AG09309 (cell line): ENCODE results near the gene C1QTNF9B.

Experiments used
- DNase-seq: peaks from one replicate; pipeline ENCODE4 v3.0.0-alpha.2; 2010; ENCODE audit warnings: low read depth
- H3K4me3 ChIP-seq: 2 replicates; pipeline ENCODE4 v1.5.1; 2011; ENCODE audit warnings: mild to moderate bottlenecking, low read depth, low read length, moderate library complexity; ENCODE audit not compliant: control insufficient read depth
- CTCF ChIP-seq: IDR thresholded peaks from 2 replicates; pipeline ENCODE4 v1.5.1; 2011; ENCODE audit warnings: mild to moderate bottlenecking, low read depth, low read length, inconsistent platforms; ENCODE audit not compliant: insufficient read depth, control insufficient read depth; ENCODE audit errors: missing control alignments

C1QTNF9B gene

GRCh38 chr13:23848019-23848418 lies 49.3 kb downstream of the C1QTNF9B start:
- DNase-seq, result no peak
- no peak for TF ChIP-seq CTCF

GRCh38 chr13:23847497-23847896 lies 49.8 kb downstream of the C1QTNF9B start:
- TF ChIP-seq CTCF, result no peak
- no peak for DNase-seq
- no peak overlapping the region for H3K4me3 ChIP-seq

More at GRCh38 chr13:23848019-23848418, 49.3 kb downstream of the C1QTNF9B start:
- no peak overlapping the region for H3K4me3 ChIP-seq

GRCh38 chr13:23845105-23845725 lies 52.1 kb downstream of the C1QTNF9B start:
- no peak for DNase-seq
- no peak overlapping the region for H3K4me3 ChIP-seq
- TF ChIP-seq CTCF, result no peak

GRCh38 chr13:23844132-23844531 lies 53.2 kb downstream of the C1QTNF9B start:
- DNase-seq, result no peak
- no peak overlapping the region for H3K4me3 ChIP-seq
- no peak for TF ChIP-seq CTCF

- TF ChIP-seq CTCF, result no peak
- no peak for DNase-seq
Measured at GRCh38 chr13:23843436-23843835, 53.9 kb downstream of the C1QTNF9B start.

GRCh38 chr13:23842406-23842805 lies 54.9 kb downstream of the C1QTNF9B start:
- DNase-seq, result no peak
- TF ChIP-seq CTCF, result no peak

More at GRCh38 chr13:23843436-23843835, 53.9 kb downstream of the C1QTNF9B start:
- H3K4me3 ChIP-seq, result no peak overlapping the region

More at GRCh38 chr13:23842406-23842805, 54.9 kb downstream of the C1QTNF9B start:
- no peak overlapping the region for H3K4me3 ChIP-seq
